HepG2 (cell line): ENCODE measurements around the gene GMNN. TPM values are rescaled to one million over a fixed set of nuclear protein-coding genes. Genes with fewer than 3 reads are reported as not detected.

Source experiments
- ATAC-seq: fragments of 200-7000 bp; cut with Tn5 transposase; 3 replicates; pipeline ENCODE4 v1.9.1; 2020; ENCODE audit warnings: mild to moderate bottlenecking, moderate library complexity
- BruUV-seq: library from RNA; stranded (reverse); fragments of 400-500 nt; replicated peaks from 2 replicates; lab custom pipeline; 2021; lab: Mats Ljungman, UMichigan
- CTCF ChIA-PET: fragments of 300-600 bp; formaldehyde crosslinking; extraction: SDS; loops from one replicate; lab custom pipeline; 2021; ENCODE audit warnings: low total read pairs, inconsistent platforms, low intra/inter-chr PET ratio; lab: Yijun Ruan, JAX
- POLR2A ChIA-PET: fragments of 350-600 bp; sonication (Branson Sonifier 250); formaldehyde crosslinking; loops from one replicate; lab custom pipeline; 2020; ENCODE audit warnings: antibody characterized with exemption, inconsistent platforms; lab: Yijun Ruan, JAX
- DNase-seq: peaks from one replicate; pipeline ENCODE4 v3.0.0-alpha.2; 2015; ENCODE audit warnings: low spot score
- FAIRE-seq: peaks from 3 replicates; lab custom pipeline; 2011; peaks lifted over from hg19 to GRCh38; lab: Jason Lieb, UNC
- H2AFZ ChIP-seq: one replicate; pipeline ENCODE4 v1.6.1; 2011; ENCODE audit warnings: low read length, inconsistent platforms
- H3K27ac ChIP-seq: fragments of 300-600 bp; 3 replicates; pipeline ENCODE4 v1.8.0; 2011; ENCODE audit warnings: mixed run types, mild to moderate bottlenecking, mixed read lengths, low read length, inconsistent platforms; ENCODE audit not compliant: insufficient read depth; ENCODE audit errors: extremely low read length
- H3K27me3 ChIP-seq, 2 experiments: fragments of 200-600 bp in 1 of 2; 2 replicates in 1 of 2; 3 replicates in 1 of 2; pipeline versions ENCODE4 v1.6.0 to v1.8.0; 2011; ENCODE audit warnings: low read length in 2 of 2, mild to moderate bottlenecking in 2 of 2, moderate library complexity in 2 of 2, inconsistent platforms in 1 of 2; ENCODE audit not compliant: insufficient read depth in 2 of 2, control insufficient read depth in 1 of 2
- H3K36me3 ChIP-seq, 2 experiments: fragments of 200-600 bp in 1 of 2; replicated peaks in 1 of 2; 2 replicates in 1 of 2; 3 replicates in 1 of 2; pipeline versions ENCODE4 v1.5.1 to v1.8.0; 2011; ENCODE audit warnings: low read length in 2 of 2, inconsistent platforms in 1 of 2; ENCODE audit not compliant: insufficient read depth in 2 of 2, control insufficient read depth in 1 of 2
- H3K4me1 ChIP-seq: 2 replicates; pipeline ENCODE4 v1.5.1; 2012; ENCODE audit warnings: low read length, inconsistent platforms; ENCODE audit not compliant: insufficient read depth
- H3K4me2 ChIP-seq: 2 replicates; pipeline ENCODE4 v1.6.0; 2011; ENCODE audit warnings: low read depth, low read length, inconsistent platforms
- H3K4me3 ChIP-seq, 3 experiments: fragments of 200-600 bp in 1 of 3; sonication (generic), shearing (Covaris generic) in 1 of 3; replicated peaks in 1 of 3; 2 replicates each; pipeline ENCODE4 v1.5.1; 2011 to 2016; ENCODE audit warnings: low read length in 3 of 3, inconsistent platforms in 2 of 3, low read depth in 2 of 3, mild to moderate bottlenecking in 2 of 3, control low read depth in 1 of 3, mixed read lengths in 1 of 3; ENCODE audit not compliant: insufficient read depth in 1 of 3
- H3K79me2 ChIP-seq: one replicate; pipeline ENCODE4 v1.6.1; 2011; ENCODE audit warnings: low read length, inconsistent platforms; ENCODE audit not compliant: insufficient read depth
- H3K9ac ChIP-seq: 2 replicates; pipeline ENCODE4 v1.6.0; 2011; ENCODE audit warnings: mild to moderate bottlenecking, low read depth, low read length, inconsistent platforms; ENCODE audit not compliant: insufficient read depth
- H3K9me3 ChIP-seq: 2 replicates; pipeline ENCODE4 v1.5.1; 2012; ENCODE audit warnings: mild to moderate bottlenecking, low read length
- H4K20me1 ChIP-seq: 2 replicates; pipeline ENCODE4 v1.6.0; 2011; ENCODE audit warnings: inconsistent platforms, mild to moderate bottlenecking, low read length, moderate library complexity; ENCODE audit not compliant: insufficient read depth
- ATRX ChIP-seq: sonication (generic); formaldehyde crosslinking; IDR thresholded peaks from 2 replicates; pipeline ENCODE4 v1.4.0; 2020; ENCODE audit warnings: missing genetic modification reagents, borderline replicate concordance
- FOSL1 ChIP-seq: sonication (generic); formaldehyde crosslinking; IDR thresholded peaks from 2 replicates; pipeline ENCODE4 v1.9.0; 2021; ENCODE audit warnings: missing genetic modification reagents, borderline replicate concordance
- MTA1 ChIP-seq: sonication (generic); formaldehyde crosslinking; IDR thresholded peaks from 2 replicates; pipeline ENCODE4 v1.4.0; 2020; ENCODE audit warnings: missing genetic modification reagents, mild to moderate bottlenecking, borderline replicate concordance
- MXD1 ChIP-seq: sonication (generic); formaldehyde crosslinking; IDR thresholded peaks from 2 replicates; pipeline ENCODE4 v1.4.0; 2020; ENCODE audit warnings: mild to moderate bottlenecking, missing genetic modification reagents
- PHF21A ChIP-seq: sonication (generic); formaldehyde crosslinking; IDR thresholded peaks from 2 replicates; pipeline ENCODE4 v1.5.0; 2020; ENCODE audit warnings: mild to moderate bottlenecking, missing genetic modification reagents
- POLR2A ChIP-seq, 2 experiments: IDR thresholded peaks; 2 replicates each; pipeline ENCODE4 v1.6.1; 2011; ENCODE audit warnings: low read depth in 2 of 2, low read length in 2 of 2, mild to moderate bottlenecking in 1 of 2, moderate library complexity in 1 of 2; ENCODE audit not compliant: insufficient read depth in 1 of 2
- SETDB1 ChIP-seq: sonication (generic); formaldehyde crosslinking; IDR thresholded peaks from 2 replicates; pipeline ENCODE4 v1.5.1; 2020; ENCODE audit warnings: missing genetic modification reagents, mild to moderate bottlenecking, borderline replicate concordance
- SMAD9 ChIP-seq: sonication (generic); formaldehyde crosslinking; IDR thresholded peaks from 2 replicates; pipeline ENCODE4 v1.5.1; 2020; ENCODE audit warnings: mild to moderate bottlenecking, missing genetic modification reagents
- SNRNP70 ChIP-seq: fragments of 200-400 bp; formaldehyde crosslinking; IDR thresholded peaks from 2 replicates; pipeline ENCODE4 v1.6.1; 2017; ENCODE audit warnings: mild to moderate bottlenecking, low read depth, low read length, moderate library complexity
- SUZ12 ChIP-seq: fragments of 150-350 bp; IDR thresholded peaks from 2 replicates; pipeline ENCODE4 v1.6.1; 2014; ENCODE audit warnings: low read depth, low read length
- TSC22D2 ChIP-seq: sonication (generic); formaldehyde crosslinking; IDR thresholded peaks from 2 replicates; pipeline ENCODE4 v1.5.1; 2020; ENCODE audit warnings: missing genetic modification reagents, mild to moderate bottlenecking, borderline replicate concordance
- ZGPAT ChIP-seq: IDR thresholded peaks from 2 replicates; pipeline ENCODE4 v1.6.1; 2016; ENCODE audit warnings: mild to moderate bottlenecking
- ZKSCAN1 ChIP-seq: fragments of 150-350 bp; IDR thresholded peaks from 2 replicates; pipeline ENCODE4 v1.6.1; 2014; ENCODE audit warnings: low read length
- ZNF121 ChIP-seq: sonication (generic); formaldehyde crosslinking; IDR thresholded peaks from 2 replicates; pipeline ENCODE4 v1.5.0; 2020; ENCODE audit warnings: mild to moderate bottlenecking, missing genetic modification reagents
- ZNF142 ChIP-seq: sonication (generic); formaldehyde crosslinking; IDR thresholded peaks from 2 replicates; pipeline ENCODE4 v1.4.0; 2020; ENCODE audit warnings: missing genetic modification reagents
- ZNF20 ChIP-seq: sonication (generic); formaldehyde crosslinking; IDR thresholded peaks from 2 replicates; pipeline ENCODE4 v1.4.0; 2020; ENCODE audit warnings: mild to moderate bottlenecking, moderate library complexity, missing genetic modification reagents
- ZNF234 ChIP-seq: sonication (generic); formaldehyde crosslinking; conservative IDR thresholded peaks from 2 replicates; pipeline ENCODE4 v1.5.1; 2020; ENCODE audit warnings: mild to moderate bottlenecking, missing genetic modification reagents
- ZNF530 ChIP-seq: sonication (generic); formaldehyde crosslinking; IDR thresholded peaks from 2 replicates; pipeline ENCODE4 v1.5.0; 2020; ENCODE audit warnings: low read depth, mild to moderate bottlenecking, missing genetic modification reagents
- ZNF556 ChIP-seq: sonication (generic); formaldehyde crosslinking; IDR thresholded peaks from 2 replicates; pipeline ENCODE4 v1.4.0; 2020; ENCODE audit warnings: mild to moderate bottlenecking, missing genetic modification reagents, borderline replicate concordance
- WGBS: methylation state at CpG from one replicate; pipeline ENCODE4 v1.1.6; 2017; ENCODE audit warnings: low lambda C conversion rate; 5-methylcytosine and 5-hydroxymethylcytosine counted together
- in situ Hi-C: cut with HindIII; loops from 2 replicates; pipeline ENCODE4 v1.10.0; 2017; ENCODE audit warnings: low pct_unique_long_range_greater_than_20kb; ENCODE audit not compliant: extremely low pct_ligation_motif_present
- intact Hi-C: fragments of 100-400 bp; cut with micrococcal nuclease; formaldehyde crosslinking; loops from one replicate; pipeline ENCODE4 v1.10.0; 2022; ENCODE audit not compliant: unreplicated experiment
- polyA plus RNA-seq, 8 experiments: library from polyadenylated mRNA; depleted of rRNA in 3 of 8; stranded (reverse) in 7 of 8; unstranded in 1 of 8; fragments of >200 nt; fragmentation: Illumina TruSeq in 4 of 8; extraction: Trizol in 4 of 8; gene quantifications; 2 replicates each; pipeline versions ENCODE4 v1.2.1 to v1.2.3, GENCODE V29; 2011 to 2016; ENCODE audit warnings: low read depth in 4 of 8, missing spikeins in 1 of 8, mixed read lengths in 1 of 8; ENCODE audit not compliant: insufficient read depth in 1 of 8
- total RNA-seq, 5 experiments: library from RNA; depleted of rRNA; stranded (reverse); fragments of >200 nt; fragmentation: Illumina TruSeq; extraction: Trizol; gene quantifications; 2 replicates each; pipeline ENCODE4 v1.2.3, GENCODE V29; 2016; ENCODE audit warnings: low read depth in 1 of 5
- TF ChIP-seq, protein P1 (sequence below): sonication (generic); formaldehyde crosslinking; IDR thresholded peaks from 2 replicates; pipeline ENCODE4 v1.4.0; 2020; ENCODE audit warnings: mild to moderate bottlenecking, missing genetic modification reagents

GMNN gene
- total and polyA plus RNA-seq, 2 of the 13 experiments (the other 11 are each of a cell fraction or from before 2014, with no cell fraction given) = 61.8 to 154 TPM

GRCh38 chr6:24759718-24760117 lies 15.0 kb upstream of the GMNN start:
- intact Hi-C loops (no loop called here), in situ Hi-C loops (no loop called here)
- 93% methylated on average over 3 of the region's 3 CpGs for WGBS
- H3K79me2 ChIP-seq = no peaks in the 10 kb centered on the region
- BruUV-seq = no TSS peak
- H4K20me1 ChIP-seq = no peaks in the 10 kb centered on the region
- FAIRE-seq (no peak), ATAC-seq (no peak), DNase-seq (no peak)
- H3K4me1 ChIP-seq = peaks cover 23% of the 10 kb centered on the region
- H3K9me3 ChIP-seq = no peaks in the 10 kb centered on the region
- no peak for TF ChIP-seq ZNF20 (CRISPR knock-in tag)
- TF ChIP-seq ZNF556 (CRISPR knock-in tag) = no peak
- TF ChIP-seq SMAD9 (CRISPR knock-in tag) = no peak
- TF ChIP-seq FOSL1 (CRISPR knock-in tag) = no peak
- TF ChIP-seq ZNF142 (CRISPR knock-in tag) = no peak
- TF ChIP-seq POLR2A (IDR thresholded peaks at IDR 0.05; ENCODE audit: insufficient read depth in 1 of 2, low read depth in 2 of 2, low read length in 2 of 2) = no peak
- no peak for TF ChIP-seq SETDB1 (CRISPR knock-in tag)
- TF ChIP-seq ZNF530 (CRISPR knock-in tag) = no peak
- TF ChIP-seq ZGPAT (CRISPR knock-in tag) = no peak
- TF ChIP-seq MXD1 = no peak
- no peak for TF ChIP-seq ZNF121
- TF ChIP-seq MTA1 (CRISPR knock-in tag) = no peak
- no peak for TF ChIP-seq ZNF234 (CRISPR knock-in tag)
- no peak for TF ChIP-seq ATRX (CRISPR knock-in tag)
- TF ChIP-seq ZKSCAN1 = no peak
- no peak for TF ChIP-seq TSC22D2 (CRISPR knock-in tag)
- no peak for TF ChIP-seq PHF21A
- TF ChIP-seq SUZ12 = no peak
- TF ChIP-seq SNRNP70 = no peak
- TF ChIP-seq, protein P1, sequence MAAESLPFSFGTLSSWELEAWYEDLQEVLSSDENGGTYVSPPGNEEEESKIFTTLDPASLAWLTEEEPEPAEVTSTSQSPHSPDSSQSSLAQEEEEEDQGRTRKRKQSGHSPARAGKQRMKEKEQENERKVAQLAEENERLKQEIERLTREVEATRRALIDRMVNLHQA (CRISPR knock-in tag) = no peak
- CTCF ChIA-PET = no interaction called here
- no peaks in the 10 kb centered on the region for H3K36me3 ChIP-seq
- no peak overlapping the region for H3K27ac ChIP-seq
- no peak overlapping the region for H3K4me2 ChIP-seq
- POLR2A ChIA-PET = no interaction called here
- H3K4me3 ChIP-seq = no peak overlapping the region
- H3K27me3 ChIP-seq = no peaks in the 10 kb centered on the region
- no peak overlapping the region for H3K9ac ChIP-seq
- H2AFZ ChIP-seq = no peak overlapping the region
